Calu3 (cell line): ENCODE data around the gene MEI4. TPM values are rescaled to one million over a fixed set of nuclear protein-coding genes. Genes with fewer than 3 reads are reported as not detected.

Experiments used
- BruUV-seq: library from RNA; stranded (reverse); fragments of 400-500 nt; replicated peaks from 2 replicates; lab custom pipeline; 2021; lab: Mats Ljungman, UMichigan
- CTCF ChIA-PET: fragments of 300-600 bp; sonication (Branson Sonifier 250); formaldehyde crosslinking; loops from one replicate; lab custom pipeline; 2022; ENCODE audit warnings: antibody characterized with exemption; lab: Charles Lee
- DNase-seq: peaks from one replicate; pipeline ENCODE4 v3.0.0; 2022
- H3K27ac Mint-ChIP-seq: one replicate; pipeline ENCODE4 v1.8.0; 2022; ENCODE audit warnings: mixed read lengths; ENCODE audit not compliant: unreplicated experiment
- H3K27me3 Mint-ChIP-seq: one replicate; pipeline ENCODE4 v1.8.0; 2022; ENCODE audit warnings: mixed read lengths; ENCODE audit not compliant: unreplicated experiment
- H3K36me3 Mint-ChIP-seq: one replicate; pipeline ENCODE4 v1.8.0; 2022; ENCODE audit warnings: mild to moderate bottlenecking, moderate library complexity, mixed read lengths; ENCODE audit not compliant: insufficient read depth, unreplicated experiment
- H3K4me1 Mint-ChIP-seq: one replicate; pipeline ENCODE4 v1.8.0; 2022; ENCODE audit warnings: mild to moderate bottlenecking, low read depth, mixed read lengths; ENCODE audit not compliant: unreplicated experiment
- H3K4me3 Mint-ChIP-seq: one replicate; pipeline ENCODE4 v1.8.0; 2022; ENCODE audit warnings: mild to moderate bottlenecking, low read depth, moderate library complexity, mixed read lengths; ENCODE audit not compliant: unreplicated experiment
- H3K9me3 Mint-ChIP-seq: one replicate; pipeline ENCODE4 v1.8.0; 2022; ENCODE audit warnings: low read depth, mixed read lengths; ENCODE audit not compliant: unreplicated experiment
- intact Hi-C: fragments of 100-400 bp; cut with micrococcal nuclease; formaldehyde crosslinking; loops from one replicate; pipeline ENCODE4 v1.10.0; 2022; ENCODE audit not compliant: unreplicated experiment
- total RNA-seq: library from RNA; stranded (reverse); gene quantifications from 2 replicates; pipeline ENCODE4 v1.2.3, GENCODE V29; 2022
- TF ChIP-seq, protein P1 (sequence below): fragments of 200-600 bp; IDR thresholded peaks from one replicate; pipeline ENCODE4 v1.8.0; 2022; ENCODE audit warnings: antibody characterized with exemption; ENCODE audit not compliant: unreplicated experiment

Gene MEI4
- total RNA-seq, 1 experiment from 2014 or later, result 0.09 TPM

GRCh38 chr6:77965449-77965848 is 312.6 kb downstream of the MEI4 start:
- Mint-ChIP-seq H3K27me3 (no peaks in the 10 kb centered on the region), H3K36me3 (no peaks in the 10 kb centered on the region), H3K4me3 (no peak overlapping the region), H3K27ac (no peak overlapping the region), H3K4me1 (no peaks in the 10 kb centered on the region), H3K9me3 (peaks cover 13% of the 10 kb centered on the region)
- intact Hi-C loops, result no loop called here
- no peak for DNase-seq
- TF ChIP-seq, protein P1, sequence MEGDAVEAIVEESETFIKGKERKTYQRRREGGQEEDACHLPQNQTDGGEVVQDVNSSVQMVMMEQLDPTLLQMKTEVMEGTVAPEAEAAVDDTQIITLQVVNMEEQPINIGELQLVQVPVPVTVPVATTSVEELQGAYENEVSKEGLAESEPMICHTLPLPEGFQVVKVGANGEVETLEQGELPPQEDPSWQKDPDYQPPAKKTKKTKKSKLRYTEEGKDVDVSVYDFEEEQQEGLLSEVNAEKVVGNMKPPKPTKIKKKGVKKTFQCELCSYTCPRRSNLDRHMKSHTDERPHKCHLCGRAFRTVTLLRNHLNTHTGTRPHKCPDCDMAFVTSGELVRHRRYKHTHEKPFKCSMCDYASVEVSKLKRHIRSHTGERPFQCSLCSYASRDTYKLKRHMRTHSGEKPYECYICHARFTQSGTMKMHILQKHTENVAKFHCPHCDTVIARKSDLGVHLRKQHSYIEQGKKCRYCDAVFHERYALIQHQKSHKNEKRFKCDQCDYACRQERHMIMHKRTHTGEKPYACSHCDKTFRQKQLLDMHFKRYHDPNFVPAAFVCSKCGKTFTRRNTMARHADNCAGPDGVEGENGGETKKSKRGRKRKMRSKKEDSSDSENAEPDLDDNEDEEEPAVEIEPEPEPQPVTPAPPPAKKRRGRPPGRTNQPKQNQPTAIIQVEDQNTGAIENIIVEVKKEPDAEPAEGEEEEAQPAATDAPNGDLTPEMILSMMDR, result no peak
- BruUV-seq, result no TSS peak
- CTCF ChIA-PET, result no interaction called here

DNA sequence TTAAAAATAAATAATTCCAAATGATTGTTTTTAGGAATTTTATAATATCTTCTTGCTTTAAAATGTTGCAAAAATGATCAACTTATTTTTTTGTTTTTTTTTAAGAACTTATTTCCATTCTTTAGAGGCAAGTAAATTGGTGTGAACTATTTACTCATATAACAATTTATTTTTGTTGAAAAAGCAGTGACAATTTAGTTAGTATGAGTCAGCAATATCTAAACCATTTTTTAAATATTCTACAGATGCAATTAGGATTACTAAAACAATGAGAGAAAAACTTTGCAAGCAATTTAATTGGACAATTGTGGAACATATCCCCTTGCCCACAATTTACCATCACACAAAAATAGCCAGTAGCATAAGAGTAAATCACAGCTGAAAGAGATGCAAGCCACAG is 319.5 kb downstream of the MEI4 start:
- DNase-seq, result no peak
- intact Hi-C loops, result no loop called here
- Mint-ChIP-seq H3K4me1 (no peaks in the 10 kb centered on the region), H3K4me3 (no peak overlapping the region), H3K9me3 (peaks cover 2% of the 10 kb centered on the region), H3K36me3 (no peaks in the 10 kb centered on the region), H3K27ac (no peak overlapping the region), H3K27me3 (no peaks in the 10 kb centered on the region)
- no TSS peak for BruUV-seq
- CTCF ChIA-PET, result no interaction called here
- TF ChIP-seq, protein P1, result no peak

Other genes with a start within 250 kb of the MEI4 start
- gene HTR1B, start 189.5 kb upstream of the MEI4 start, total RNA-seq, result 0.17 TPM in 1 of 2 replicates, not detected in the other